Occipital lobe (tissue), 2 donors: Measurements from ENCODE around the gene RXRB. TPM values are rescaled to one million over a fixed set of nuclear protein-coding genes. Genes with fewer than 3 reads are reported as not detected.
"Not testable (repeated sequence)": the region's sequence is repeated elsewhere in the genome, so short reads cannot be mapped to it uniquely, and the experiment has no call there.

Source experiments
- DNase-seq: peaks from one replicate; lab custom pipeline; 2025; lab: John Stamatoyannopoulos, UW
- total RNA-seq: library from RNA; depleted of rRNA; stranded (reverse); fragments of >200 nt; gene quantifications from one replicate; pipeline ENCODE4 v1.2.3, GENCODE V29; 2014

The RXRB gene
- 22.6 TPM for total RNA-seq

DNA sequence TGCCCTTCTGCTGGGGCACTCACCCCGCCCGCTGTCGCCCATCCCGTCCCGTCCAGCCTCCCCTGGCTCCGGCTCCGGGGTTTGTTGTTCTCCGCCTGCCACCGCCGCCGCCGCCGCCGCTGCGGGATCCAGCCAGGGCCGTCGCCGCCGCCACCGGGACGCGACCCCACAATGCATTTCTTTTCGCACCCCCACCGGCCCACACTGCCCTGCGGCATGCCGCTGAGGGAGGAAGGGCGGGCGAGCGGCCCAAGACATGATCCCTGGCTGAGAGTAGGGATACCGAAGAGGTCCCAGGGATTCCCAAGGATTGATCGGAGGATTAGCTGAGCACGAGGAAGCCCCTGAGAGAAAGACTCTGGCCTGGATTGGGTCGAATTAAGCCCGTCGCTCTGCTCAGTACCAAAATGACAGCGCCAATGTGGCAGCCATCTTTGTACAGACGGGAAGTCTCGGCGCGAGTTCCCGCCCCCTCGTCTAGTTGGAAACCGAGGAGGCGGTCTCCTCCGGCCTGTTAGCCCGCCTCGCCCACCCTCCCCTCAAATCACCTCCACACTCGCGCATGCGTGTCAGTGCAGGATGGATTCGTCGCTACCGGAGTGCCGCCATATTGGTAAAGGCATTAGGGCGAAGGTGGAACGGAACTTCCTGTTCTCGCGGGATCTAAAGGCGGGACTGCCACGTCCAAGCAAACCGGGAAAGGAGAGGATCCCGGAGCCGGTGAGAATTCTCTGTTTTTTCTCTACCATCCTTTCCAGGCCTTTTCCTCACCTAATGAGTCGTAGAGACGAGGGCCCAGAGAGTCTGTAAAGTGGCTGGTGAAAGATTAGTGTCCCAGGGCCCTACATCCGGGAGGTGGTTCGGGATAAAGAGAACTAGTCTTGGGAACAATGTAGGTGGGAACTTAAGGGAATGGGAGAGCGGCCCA, at the start of gene RXRB, which contains the start of gene SLC39A7:
Gene RXRB (minus strand): TSS at position 447 of the 928 bp plus-strand sequence. CDS start 189 bp downstream, at position 258.
Gene SLC39A7 (plus strand): TSS at position 649 of the 928 bp plus-strand sequence. CDS start 379 bp downstream, outside the sequence.
- peak; percentile 99 for DNase-seq

DNA sequence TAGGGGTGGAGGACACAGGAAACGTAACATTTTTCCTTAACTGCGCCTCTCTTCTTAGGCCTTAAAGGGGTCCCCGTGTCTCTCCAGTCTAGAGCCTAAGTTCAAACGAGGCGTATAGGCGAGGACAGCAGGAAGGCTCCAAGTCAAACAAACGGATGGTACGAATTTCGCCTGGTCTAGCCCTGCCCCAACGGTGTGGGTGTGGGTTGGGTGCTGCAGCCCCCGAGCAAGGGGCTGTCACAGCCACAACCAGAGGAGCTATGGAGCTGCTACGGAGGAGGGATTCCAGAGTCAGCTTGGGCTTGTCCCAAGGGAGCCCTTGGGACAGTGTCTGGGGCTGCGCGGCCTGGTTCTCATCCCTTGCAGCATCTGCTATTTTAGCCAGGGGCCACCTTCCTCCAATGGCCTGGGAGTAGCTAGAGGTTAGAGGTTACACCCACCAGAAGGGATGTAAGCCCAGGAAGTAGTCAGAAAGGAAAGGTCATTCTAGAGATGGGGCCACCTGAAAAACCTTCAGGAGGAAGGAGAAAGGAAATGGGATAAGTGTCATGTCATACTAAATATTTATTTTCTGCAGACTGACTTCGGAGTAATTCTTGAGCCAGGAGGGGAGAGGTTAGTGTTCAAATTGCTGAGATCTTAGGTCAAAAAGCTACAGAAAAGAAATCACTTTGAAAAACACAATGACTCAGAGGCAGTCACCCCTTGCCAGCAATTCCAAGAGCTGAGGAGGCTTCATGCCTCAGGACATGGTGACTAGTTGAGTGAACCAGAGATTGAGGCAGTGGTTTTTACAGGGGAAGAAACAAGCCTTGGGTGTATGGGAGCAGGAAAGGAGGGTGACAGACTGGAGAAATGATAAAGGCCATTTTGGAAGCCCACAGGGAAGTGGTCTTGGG, 49.5 kb upstream of the RXRB start:
- no peak for DNase-seq

DNA sequence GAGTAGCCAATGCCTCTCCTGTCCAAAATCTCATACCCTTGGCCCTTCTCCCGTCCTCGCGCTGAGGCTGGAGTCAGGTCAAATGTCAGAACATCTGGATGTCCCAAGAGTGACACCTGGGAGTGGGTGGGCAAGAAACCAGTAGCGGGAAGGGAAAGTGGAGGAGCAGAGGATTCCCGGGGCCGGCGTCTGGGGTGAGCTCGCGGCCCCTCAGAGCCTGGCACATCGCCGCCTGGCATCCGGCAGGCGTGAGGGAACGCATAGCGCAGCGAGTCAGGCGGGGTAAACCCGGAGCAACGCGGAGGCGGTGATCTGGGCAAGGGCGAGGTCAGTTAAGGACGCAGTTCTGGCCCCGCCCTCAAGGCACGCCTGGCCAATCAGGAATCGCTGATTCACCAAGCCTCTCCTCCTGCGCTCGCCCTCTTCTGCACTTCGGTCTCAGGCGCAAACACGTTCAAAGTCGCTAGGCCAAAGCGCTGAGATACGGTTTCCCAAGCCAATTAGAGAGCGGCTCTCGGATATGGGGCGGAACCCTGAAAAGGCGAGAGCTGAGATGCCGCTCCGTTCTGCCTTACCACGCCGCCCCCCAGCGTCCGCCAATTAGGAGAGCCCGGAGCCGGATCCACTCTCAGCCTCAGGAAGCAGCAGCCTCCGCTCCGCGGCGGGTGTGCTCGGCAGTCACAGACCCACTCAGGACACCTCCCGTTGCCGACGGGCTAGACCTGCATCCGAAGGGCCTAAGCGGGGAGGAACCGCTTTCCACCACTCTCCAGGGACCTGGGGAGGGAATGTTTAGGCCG, 48.7 kb upstream of the RXRB start:
- peak; percentile 98 for DNase-seq

DNA sequence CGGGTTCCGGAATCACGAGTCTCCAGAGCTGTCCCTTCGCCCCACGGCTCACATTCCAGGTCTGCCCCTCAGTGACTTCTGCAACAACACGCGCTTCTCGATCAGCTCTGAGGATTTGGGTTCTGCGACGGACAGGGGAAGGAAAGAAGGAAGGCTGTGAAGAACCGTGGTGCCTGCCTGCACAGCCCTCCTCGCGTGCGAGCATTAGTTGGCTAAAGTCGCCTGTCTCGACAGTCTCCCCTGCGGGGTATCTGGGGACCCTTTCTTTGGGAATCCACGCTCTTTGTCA, 48.1 kb upstream of the RXRB start:
- DNase-seq = no peak

DNA sequence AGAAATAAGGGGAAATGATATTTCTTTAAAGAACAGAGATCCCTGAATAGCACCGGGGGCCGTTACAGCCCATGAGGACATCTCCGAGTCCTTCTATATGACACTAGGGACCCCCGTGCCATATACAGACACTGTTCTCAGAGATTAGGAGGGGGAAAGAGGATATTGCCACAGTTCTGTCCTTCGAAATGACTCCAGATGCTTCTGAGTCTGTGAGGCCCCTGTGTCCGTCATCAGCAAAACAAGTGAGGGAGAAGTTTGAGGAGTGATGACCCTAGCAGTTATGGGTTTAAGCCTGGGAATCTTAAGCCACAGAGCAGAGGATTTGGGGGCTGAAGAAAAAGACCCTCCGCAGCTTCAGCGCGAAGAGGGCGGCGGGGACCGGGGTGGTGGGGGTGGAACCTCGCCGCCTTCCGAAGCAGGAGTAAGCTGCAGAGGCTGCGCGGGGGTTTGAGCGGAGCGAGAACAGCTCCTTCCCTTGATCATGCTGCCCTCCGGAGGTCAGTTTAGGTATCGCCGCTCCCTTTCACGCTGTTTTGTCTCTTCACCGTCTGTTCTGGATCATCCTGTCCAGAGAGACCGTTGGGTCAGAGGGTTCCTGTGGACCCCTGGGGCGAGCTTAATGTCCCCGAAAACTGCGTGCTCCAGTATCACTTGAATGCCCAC, 47.6 kb upstream of the RXRB start:
- DNase-seq = peak; percentile 70

DNA sequence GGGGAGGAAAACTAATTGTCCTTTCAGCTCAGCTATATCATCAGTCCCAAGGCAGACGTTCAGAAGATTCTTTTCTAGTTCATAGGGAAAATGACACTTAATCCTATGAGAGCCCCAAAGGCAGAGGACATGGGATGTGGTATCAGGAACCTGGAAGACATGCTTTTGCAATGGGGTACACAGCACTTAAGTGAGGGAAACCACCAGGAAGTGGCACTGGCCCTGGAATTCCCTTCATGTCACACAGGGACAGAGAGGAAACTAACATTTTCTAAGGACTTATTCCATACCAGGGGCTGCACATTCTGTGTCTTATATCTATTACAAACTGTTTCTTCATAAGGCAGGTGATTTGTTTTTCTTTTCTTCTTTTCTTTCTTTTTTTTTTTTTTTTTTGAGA, 43.0 kb upstream of the RXRB start:
- DNase-seq = no peak

DNA sequence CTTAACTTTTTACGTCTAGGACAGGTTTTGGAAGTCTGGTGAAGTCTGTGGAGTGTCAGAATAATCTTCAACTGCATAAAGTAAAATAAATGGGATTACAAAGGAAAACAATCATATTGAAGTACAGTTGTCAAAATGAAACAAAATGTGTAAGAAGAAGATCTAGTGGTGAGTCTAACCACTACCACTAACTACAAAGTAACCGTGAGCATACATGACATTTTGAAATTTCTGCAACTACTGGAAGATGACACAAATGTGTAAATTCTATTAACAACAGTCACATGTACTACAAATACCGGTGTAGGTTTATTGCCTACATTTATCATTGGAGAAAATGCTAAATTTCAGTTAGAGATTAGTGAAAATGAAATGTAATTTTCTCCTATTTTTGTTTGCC, 41.5 kb upstream of the RXRB start:
- no peak for DNase-seq

DNA sequence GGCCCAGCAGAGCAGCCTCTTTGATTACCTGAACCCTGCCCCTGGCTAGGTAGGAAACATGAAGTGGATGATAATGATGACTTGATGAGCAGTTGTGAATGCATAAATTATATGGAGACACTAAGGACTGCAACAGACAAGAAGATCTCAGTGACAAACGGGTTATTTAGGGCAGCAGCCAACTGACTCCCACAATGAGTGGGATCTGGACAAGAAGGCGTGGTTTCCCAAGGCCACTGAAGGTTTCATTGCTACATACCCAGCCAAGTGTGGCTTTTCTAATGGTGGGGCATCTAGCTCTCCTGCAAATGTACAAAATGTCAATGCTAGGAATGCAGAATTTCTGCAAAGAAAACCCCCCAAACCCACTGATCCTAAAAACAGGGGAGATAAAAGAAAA, 37.3 kb upstream of the RXRB start:
- no peak for DNase-seq

DNA sequence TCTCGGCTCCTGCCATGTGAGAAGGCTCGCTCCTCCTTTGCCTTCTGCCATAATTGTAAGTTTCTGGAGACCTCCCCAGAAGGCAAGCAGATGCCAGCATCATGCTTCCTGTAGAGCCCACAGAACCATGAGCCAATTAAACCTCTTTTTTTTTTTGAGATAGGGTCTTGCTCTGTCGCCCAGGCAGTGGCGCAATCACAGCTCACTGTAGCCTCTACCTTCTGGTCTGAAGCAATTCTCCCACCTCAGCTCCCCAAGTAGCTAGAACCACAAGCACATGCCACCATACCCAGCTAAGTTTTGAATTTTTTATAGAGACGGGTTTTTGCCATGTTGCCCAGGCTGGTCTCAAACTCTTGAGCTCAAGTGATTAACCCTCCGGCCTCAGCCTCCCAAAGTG, 36.4 kb upstream of the RXRB start:
- no peak for DNase-seq

DNA sequence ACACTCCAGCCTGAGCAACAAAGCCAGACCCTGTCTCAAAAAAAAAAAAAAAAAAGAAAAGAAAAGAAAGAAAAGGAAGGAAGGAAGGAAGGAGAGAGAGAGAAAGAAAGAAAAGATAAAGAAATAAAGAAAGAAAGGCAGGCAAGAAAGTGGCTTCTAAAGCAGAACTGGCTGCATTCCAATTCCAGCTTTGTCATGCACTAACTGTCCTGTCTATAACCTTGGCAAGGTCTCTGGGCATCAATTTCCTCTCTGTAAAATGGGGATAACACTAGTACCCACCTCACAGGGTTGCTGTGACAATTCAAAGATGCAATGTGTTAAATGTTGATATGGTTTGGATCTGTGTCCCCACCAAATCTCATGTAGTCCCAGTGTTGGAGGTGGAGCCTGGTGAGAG, 35.9 kb upstream of the RXRB start:
- DNase-seq = no peak

DNA sequence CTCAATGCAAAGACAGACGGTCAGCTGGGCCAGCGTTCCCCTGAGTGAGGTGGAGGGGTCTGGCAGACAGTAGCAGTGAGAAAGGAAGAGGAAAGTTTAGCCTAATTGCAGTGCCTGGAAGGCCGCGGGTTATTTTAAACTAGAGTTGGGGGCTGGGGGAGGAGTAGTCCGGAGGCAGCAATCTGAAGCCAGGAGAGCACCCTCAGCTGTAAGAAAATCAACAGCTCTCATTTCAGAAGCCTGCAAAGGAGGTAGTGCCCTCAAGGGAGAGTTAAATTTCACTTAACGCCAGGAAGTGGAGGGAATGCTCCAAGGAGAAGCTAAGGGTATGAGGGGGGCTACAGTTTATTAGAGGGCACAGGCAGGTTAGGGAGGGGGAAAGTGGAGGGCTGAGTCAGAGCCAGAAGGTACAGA, 34.8 kb upstream of the RXRB start:
- DNase-seq = no peak

DNA sequence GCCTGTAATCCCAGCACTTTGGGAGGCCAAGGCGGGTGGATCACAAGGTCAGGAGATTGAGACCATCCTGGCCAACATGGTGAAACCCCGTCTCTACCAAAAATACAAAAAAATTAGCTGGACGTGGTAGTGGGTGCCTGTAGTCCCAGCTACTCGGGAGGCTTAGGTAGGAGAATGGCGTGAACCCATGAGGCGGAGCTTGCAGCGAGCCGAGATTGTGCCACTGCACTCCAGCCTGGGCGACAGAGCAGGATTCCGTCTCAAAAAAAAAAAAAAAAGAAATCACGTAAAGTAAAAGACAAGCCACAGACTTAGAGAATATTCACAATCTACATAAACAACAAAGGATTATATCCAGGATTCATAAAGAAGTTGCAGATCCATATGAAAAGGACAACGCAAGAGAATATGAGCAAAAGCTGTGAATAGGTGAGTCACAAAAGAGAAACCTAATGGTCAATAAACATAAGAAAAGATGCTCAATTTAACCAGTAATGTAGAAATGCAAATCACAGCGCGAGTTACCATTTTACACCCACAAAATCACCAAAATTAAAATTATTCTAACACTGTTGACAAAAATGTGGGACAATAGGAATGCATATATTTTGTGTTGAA, 26.1 kb upstream of the RXRB start:
- DNase-seq = not testable (repeated sequence)

DNA sequence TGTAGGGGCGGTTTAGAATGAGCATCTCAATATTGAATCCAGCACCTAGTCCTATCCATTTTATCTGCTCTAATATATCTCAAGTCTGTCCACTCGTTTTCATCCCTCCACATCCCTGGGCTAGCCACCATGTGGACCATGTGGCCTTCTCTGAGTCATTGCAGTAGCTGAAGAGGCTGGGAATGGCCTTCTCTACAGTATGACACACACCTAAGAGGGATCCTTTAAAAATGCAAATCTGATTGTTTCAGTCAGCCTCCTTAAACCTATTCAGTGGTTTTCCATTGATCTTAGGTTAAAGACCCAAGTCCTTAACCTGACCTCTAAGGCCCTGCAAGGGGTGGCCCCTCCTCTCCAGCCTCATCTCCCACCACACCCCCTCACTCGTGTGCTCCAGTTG, 17.2 kb upstream of the RXRB start:
- DNase-seq = no peak

DNA sequence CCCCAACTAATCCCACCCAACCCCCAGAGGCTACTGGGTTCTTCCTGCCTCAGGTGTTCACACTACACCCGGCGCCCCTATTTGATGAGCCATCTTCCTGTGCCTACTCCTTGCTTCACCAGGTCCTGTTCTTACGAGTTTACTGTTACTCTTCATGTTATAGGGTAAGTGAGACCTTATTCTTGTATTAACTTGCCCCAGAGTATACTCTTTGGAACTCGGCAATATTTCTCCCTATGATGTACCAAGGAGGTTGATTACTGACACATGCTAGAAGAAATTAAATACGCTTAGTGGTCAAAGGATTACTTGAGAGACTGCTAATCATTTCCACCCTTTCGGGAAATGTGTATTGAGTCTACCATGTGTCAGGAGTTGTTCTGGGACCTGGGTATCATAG, 16.8 kb upstream of the RXRB start:
- DNase-seq = no peak

DNA sequence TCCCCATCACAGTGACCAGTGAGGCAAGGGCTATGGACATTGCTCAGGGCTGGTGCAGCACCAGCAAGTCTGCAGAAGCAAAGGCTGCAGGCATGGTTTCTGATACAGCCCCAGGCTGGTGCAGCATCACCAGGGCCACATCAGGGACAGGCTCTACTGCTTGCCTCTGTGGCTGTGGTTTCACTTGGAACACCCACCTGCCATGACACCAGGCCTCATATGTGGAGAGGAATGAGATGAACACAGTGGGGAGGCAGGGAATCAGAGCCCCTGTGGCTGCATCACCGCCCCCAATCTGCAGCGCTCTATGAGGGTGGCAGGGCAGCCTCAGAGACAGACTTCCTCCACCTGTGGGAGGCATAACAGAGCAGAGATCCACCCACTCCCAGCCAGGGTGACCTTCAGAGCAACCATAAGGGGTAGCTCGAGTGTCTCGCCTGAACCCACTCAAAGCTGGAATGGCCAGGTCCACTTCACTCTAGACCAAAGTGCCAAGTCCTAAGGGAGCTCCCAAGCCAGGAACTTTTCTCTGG, 15.7 kb upstream of the RXRB start:
- no peak for DNase-seq

DNA sequence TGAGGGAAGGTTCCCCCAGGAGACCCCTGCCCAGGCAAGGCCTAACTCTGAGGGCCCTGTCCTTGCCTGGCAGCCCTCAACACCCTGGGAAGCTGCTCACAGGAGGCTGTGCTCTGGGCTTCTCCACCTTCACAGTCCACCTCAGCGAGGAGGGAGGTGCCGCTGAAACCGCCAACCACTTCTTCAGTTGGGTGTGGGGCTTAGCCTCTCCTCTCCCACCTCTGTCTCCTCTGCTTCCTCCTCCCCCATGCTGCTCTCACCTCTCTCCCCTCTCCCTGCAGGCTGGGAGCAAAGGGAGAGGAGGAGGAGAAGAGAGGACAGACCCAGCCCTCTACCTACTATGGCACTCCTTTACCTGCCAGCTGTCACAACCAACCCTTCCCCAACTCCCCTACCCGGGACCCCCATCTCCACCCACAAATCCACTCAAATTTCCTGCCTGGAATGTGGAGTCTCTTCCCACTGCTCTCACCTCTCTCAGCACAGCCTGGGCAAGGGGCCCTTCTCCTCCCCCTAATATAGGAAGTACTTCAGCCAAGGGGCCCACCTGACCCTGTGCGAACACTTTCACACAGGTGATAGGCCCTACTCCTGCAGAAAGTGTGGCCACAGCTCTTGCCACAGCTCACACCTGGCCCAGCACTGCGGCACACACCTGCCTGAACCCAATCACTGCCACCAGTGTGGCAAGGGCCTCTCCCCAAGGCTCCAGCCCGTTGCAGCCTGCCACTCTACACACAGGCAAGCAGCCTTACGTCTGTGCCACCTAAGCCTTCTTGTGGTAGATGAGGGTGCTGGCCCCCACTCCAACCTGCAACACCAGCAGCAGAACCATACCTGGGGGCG, 15.0 kb upstream of the RXRB start:
- DNase-seq = no peak

DNA sequence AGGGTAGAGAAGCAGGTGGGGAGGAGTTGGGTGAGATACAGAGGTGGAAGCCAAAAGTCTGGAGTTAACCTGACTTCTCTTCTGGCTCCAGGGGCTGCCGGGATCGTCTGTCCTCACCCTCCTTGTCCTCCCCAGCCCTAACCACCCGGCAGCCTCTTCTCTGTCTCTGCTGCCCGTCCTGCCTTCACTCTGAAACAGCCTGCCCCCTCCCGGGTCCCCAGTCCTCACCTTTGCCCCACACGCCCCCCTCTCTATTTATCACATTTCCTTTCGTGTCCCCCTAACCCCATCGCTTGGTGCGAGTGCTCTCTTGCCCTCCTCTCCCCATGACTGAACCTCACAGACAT, 13.5 kb upstream of the RXRB start:
- no peak for DNase-seq

DNA sequence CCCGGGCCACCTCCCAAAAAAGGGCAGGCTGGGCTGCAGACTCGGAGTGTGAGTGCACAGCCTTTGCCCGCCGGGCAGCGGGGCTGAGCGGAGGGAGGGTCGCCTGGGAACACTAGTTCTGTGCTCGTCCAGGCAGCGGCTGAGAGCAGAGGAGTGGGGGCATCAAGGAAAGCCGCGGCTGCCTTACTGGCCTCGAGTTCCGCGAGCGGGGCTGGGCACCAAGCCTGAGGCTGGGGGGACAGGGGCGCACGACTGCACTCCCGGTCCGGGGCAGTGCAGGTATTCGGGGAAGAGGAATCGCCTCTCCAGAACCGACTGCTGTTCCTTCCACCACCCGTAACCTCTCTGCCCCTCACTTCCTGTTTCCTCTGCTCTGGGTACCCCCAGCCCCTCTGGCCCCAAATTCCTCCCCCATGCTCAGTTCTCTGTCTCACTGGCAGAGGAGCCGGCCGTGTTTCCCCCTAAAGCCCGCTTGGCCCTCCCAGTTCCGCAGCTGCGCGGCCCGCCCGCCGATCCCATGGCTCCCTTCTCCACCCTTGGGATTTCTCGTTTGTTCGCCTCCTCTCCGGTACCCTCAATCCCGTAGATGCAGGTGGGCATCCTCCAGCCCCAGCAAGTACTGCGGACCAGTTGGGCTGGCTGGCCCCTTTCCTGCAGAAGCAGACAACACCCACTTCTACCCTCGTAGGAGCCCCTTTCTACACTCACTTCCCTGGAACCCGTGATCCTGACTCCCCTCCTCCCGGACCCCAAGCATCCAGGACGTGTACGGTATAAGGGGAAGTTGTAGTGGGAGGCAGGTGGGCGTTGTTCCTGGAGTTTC, 12.9 kb upstream of the RXRB start:
- DNase-seq = no peak

DNA sequence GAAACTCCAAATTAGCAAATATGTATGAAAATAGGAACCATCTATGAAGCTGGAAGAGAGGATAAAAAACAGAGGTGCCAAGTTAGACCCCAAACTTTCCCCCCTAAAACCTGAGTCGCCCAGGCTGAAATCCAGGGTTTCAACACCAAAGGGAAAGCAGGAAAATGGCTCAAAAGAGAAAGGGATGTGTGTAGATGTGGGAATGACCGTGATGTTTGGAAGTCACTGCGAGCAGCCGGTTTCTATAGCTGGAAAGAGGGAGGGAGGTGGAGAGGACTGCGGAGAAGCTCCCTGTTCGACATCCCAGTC, 12.3 kb upstream of the RXRB start:
- no peak for DNase-seq
